ENCODE data around the gene CACNA1C.

GRCh38 chr12:2190085-2190484, 137.3 kb downstream of the CACNA1C start:
- TF ChIP-seq POLR2A (IDR thresholded peaks at IDR 0.05; ENCODE audit: low read depth), result no peak
- TF ChIP-seq, protein P1, sequence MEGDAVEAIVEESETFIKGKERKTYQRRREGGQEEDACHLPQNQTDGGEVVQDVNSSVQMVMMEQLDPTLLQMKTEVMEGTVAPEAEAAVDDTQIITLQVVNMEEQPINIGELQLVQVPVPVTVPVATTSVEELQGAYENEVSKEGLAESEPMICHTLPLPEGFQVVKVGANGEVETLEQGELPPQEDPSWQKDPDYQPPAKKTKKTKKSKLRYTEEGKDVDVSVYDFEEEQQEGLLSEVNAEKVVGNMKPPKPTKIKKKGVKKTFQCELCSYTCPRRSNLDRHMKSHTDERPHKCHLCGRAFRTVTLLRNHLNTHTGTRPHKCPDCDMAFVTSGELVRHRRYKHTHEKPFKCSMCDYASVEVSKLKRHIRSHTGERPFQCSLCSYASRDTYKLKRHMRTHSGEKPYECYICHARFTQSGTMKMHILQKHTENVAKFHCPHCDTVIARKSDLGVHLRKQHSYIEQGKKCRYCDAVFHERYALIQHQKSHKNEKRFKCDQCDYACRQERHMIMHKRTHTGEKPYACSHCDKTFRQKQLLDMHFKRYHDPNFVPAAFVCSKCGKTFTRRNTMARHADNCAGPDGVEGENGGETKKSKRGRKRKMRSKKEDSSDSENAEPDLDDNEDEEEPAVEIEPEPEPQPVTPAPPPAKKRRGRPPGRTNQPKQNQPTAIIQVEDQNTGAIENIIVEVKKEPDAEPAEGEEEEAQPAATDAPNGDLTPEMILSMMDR (IDR thresholded peaks at IDR 0.05), result no peak
- no peak for TF ChIP-seq EP300 (IDR thresholded peaks at IDR 0.05)
- no peak for TF ChIP-seq POLR2AphosphoS5 (IDR thresholded peaks at IDR 0.05)
